Measurements from ENCODE around the gene TRAPPC1. TPM values are rescaled to one million over a fixed set of nuclear protein-coding genes. Genes with fewer than 3 reads are reported as not detected.

The TRAPPC1 gene
- total and polyA plus RNA-seq, 10 of the 15 experiments (the other 5 are each of a cell fraction or from before 2014, with no cell fraction given) = 31.3 to 306 (median 134) TPM

- no TSS peak for BruUV-seq (replicated peaks)
- 3% methylated on average over 26 of the region's 30 CpGs for WGBS (ENCODE audit: insufficient coverage, insufficient replicate concordance, low lambda C conversion rate, missing lambda C conversion rate)
- TF ChIP-seq IKZF1 (conservative IDR thresholded peaks at IDR 0.05) = 0 out of 2 replicates have a peak, but pooled peaks have one; percentile 6
- no peak for TF ChIP-seq SREBF1 (IDR thresholded peaks at IDR 0.05; ENCODE audit: low read length)
- 0 out of 2 replicates have a peak, but pooled peaks have one; percentile 10 for TF ChIP-seq ZNF687 (IDR thresholded peaks at IDR 0.05)
- no peak for TF ChIP-seq NFIC (IDR thresholded peaks at IDR 0.05; ENCODE audit: low read depth, low read length)
- TF ChIP-seq RAD51 (IDR thresholded peaks at IDR 0.05) = no peak
- no peak for TF ChIP-seq USF2 (IDR thresholded peaks at IDR 0.05; ENCODE audit: borderline replicate concordance, low read depth, low read length)
- TF ChIP-seq EZH2 (IDR thresholded peaks at IDR 0.05; ENCODE audit: borderline replicate concordance, control insufficient read depth, low read depth, low read length) = no peak
- 0 out of 2 replicates have a peak, but pooled peaks have one; percentile 4 for TF ChIP-seq LARP7 (IDR thresholded peaks at IDR 0.05)
- no peak for TF ChIP-seq SIX5 (IDR thresholded peaks at IDR 0.05; ENCODE audit: low read depth, low read length, severe bottlenecking)
- no peak for TF ChIP-seq BRCA1 (IDR thresholded peaks at IDR 0.05; ENCODE audit: low read depth, low read length)
- peak; percentile 47; the same call in 1 of the 2 replicates for TF ChIP-seq NKRF (conservative IDR thresholded peaks at IDR 0.05)
- no peak for TF ChIP-seq NFXL1 (IDR thresholded peaks at IDR 0.05; ENCODE audit: borderline replicate concordance)
These were observed 45.3 kb downstream of the TRAPPC1 start for GRCh38 chr17:7886227-7887037.

More at GRCh38 chr17:7886227-7887037, 45.3 kb downstream of the TRAPPC1 start:
- Histone ChIP-seq H3K27me3 (replicated peaks in 1 of 2; ENCODE audit: control insufficient read depth in 2 of 2, insufficient read depth in 2 of 2, low read length in 1 of 2) (no peaks in the 10 kb centered on the region), H3K79me2 (ENCODE audit: control insufficient read depth, insufficient read depth, low read length) (peaks cover 45% of the 10 kb centered on the region), H3K4me2 (ENCODE audit: control insufficient read depth, insufficient read depth) (peak overlapping the region; percentile 96), H3K4me1 (ENCODE audit: control insufficient read depth, insufficient read depth, low read length) (peaks cover 13% of the 10 kb centered on the region), H3K27ac (ENCODE audit: control insufficient read depth, insufficient read depth) (peak overlapping the region; percentile 91), H3K36me3 (ENCODE audit: control insufficient read depth in 2 of 2, insufficient read depth in 2 of 2, low read length in 1 of 2) (peaks cover 6 to 7% of the 10 kb centered on the region in 2 experiments; a peak in 3 of 4 replicates), H4K20me1 (ENCODE audit: control insufficient read depth, insufficient read depth) (no peaks in the 10 kb centered on the region), H3K4me3 (peak overlapping the region; percentile 88), H2AFZ (ENCODE audit: control insufficient read depth, low read depth, low read length) (peak overlapping the region; percentile 41), H3K9ac (ENCODE audit: control insufficient read depth, insufficient read depth, low read length) (peak overlapping the region; percentile 87), H3K9me3 (replicated peaks; ENCODE audit: control insufficient read depth, insufficient read depth, low read length) (no peaks in the 10 kb centered on the region)
- FAIRE-seq (peak; percentile 7), ATAC-seq (peak; percentile 10), DNase-seq (ENCODE audit: low read depth, low spot score) (no peak)
- SMC1A ChIA-PET (ENCODE audit: uncharacterized antibody, unreplicated experiment) = no interaction called here
- intact Hi-C loops (cut with micrococcal nuclease; ENCODE audit: unreplicated experiment) (no loop called here), in situ Hi-C loops (cut with MboI) (no loop called here)
- CTCF ChIA-PET = interaction anchor here (0.8 to 1.7 kb wide), 7 partner anchors 16 to 102 kb away, joined by 3 to 6 read pairs (median 5); partner anchors contain the start of gene NAA38
- POLR2A ChIA-PET = interaction anchor here (0.8 to 1.3 kb wide), 6 partner anchors 26 to 335 kb away, joined by 3 to 11 read pairs (median 4); partner anchors contain the start of genes CNTROB, CYB5D1, KDM6B and NAA38
- RAD21 ChIA-PET (ENCODE audit: unreplicated experiment) = interaction anchor here (1.0 to 1.5 kb wide), 7 partner anchors 22 to 172 kb away, joined by 3 to 6 read pairs (median 4); partner anchors contain the start of gene NAA38

All from GM12878 (cell line).